ENCODE results near the gene PHETA1.

PHETA1 gene

DNA sequence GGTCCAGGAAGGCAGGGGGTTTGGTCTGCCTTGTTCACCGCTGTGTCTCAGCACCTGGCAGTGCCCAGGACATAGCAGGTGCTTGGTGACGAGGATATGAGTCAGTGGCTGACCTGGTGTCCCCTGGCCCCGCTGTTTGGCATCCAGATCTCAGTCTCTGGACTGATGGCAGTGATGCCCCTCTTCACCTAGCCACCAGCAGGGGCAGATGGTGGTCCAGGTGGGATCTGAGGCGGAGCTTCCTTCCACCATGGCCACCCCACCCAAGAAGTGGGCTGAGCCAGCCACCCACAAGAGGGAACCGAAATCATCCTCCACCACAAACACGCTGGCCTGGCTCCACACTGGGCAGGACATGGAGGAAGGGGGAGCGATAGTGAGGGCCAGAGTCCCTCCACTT lies 20.7 kb upstream of the PHETA1 start:
- no peak overlapping the region for H3K4me3 ChIP-seq (IDR thresholded peaks at IDR 0.05; ENCODE audit: insufficient read depth, low read depth, low read length)
- no peaks in the 10 kb centered on the region for H3K79me2 ChIP-seq (ENCODE audit: insufficient read depth, low read depth)
- TF ChIP-seq, protein P1, sequence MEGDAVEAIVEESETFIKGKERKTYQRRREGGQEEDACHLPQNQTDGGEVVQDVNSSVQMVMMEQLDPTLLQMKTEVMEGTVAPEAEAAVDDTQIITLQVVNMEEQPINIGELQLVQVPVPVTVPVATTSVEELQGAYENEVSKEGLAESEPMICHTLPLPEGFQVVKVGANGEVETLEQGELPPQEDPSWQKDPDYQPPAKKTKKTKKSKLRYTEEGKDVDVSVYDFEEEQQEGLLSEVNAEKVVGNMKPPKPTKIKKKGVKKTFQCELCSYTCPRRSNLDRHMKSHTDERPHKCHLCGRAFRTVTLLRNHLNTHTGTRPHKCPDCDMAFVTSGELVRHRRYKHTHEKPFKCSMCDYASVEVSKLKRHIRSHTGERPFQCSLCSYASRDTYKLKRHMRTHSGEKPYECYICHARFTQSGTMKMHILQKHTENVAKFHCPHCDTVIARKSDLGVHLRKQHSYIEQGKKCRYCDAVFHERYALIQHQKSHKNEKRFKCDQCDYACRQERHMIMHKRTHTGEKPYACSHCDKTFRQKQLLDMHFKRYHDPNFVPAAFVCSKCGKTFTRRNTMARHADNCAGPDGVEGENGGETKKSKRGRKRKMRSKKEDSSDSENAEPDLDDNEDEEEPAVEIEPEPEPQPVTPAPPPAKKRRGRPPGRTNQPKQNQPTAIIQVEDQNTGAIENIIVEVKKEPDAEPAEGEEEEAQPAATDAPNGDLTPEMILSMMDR (conservative IDR thresholded peaks at IDR 0.05; ENCODE audit: low read depth, low read length), result no peak
- no peaks in the 10 kb centered on the region for H4K20me1 ChIP-seq (ENCODE audit: insufficient read depth)
- H3K4me2 ChIP-seq, result no peak overlapping the region
- no peak overlapping the region for H3K27ac ChIP-seq
- no peaks in the 10 kb centered on the region for H3K4me1 ChIP-seq (ENCODE audit: low read depth, poor library complexity, severe bottlenecking)
- H3K9ac ChIP-seq, result no peak overlapping the region
- no peaks in the 10 kb centered on the region for H3K27me3 ChIP-seq (ENCODE audit: insufficient read depth, low read depth)
- H3K36me3 ChIP-seq (ENCODE audit: insufficient read depth), result no peaks in the 10 kb centered on the region
- H2AFZ ChIP-seq (ENCODE audit: low read depth), result no peak overlapping the region

DNA sequence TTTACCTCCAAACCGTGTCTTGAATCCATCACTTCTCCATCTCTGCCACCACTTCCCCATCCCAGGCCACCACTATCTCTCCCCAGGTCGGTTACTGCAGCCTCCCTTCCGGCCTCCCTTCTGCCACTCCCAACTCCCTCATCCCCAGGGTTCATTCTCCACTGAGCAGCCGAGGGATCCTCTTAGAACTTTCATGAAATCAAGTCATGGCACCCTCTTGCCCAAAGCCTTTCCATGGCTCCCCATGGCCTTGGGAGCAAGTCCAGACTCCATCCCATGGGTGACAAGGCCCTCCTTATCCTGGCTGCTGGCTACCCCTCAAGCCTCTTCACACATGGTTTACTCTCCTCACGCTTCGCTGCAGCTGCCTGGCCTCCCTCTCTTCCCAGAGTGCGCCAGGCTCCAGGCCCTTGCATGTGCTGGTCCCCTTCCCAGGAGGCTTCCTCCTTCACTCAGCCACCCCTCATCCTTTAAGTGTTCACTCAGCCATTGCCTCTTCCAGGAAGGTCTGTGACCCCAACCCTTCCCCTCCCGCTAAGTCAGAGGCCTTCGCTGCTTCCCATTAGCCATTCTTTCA lies 18.9 kb upstream of the PHETA1 start:
- Histone ChIP-seq H3K4me2 (no peak overlapping the region), H3K4me1 (ENCODE audit: low read depth, poor library complexity, severe bottlenecking) (no peaks in the 10 kb centered on the region), H3K79me2 (ENCODE audit: insufficient read depth, low read depth) (no peaks in the 10 kb centered on the region), H3K27me3 (ENCODE audit: insufficient read depth, low read depth) (no peaks in the 10 kb centered on the region), H4K20me1 (ENCODE audit: insufficient read depth) (no peaks in the 10 kb centered on the region), H3K36me3 (ENCODE audit: insufficient read depth) (no peaks in the 10 kb centered on the region), H3K27ac (no peak overlapping the region), H3K4me3 (IDR thresholded peaks at IDR 0.05; ENCODE audit: insufficient read depth, low read depth, low read length) (no peak overlapping the region), H2AFZ (ENCODE audit: low read depth) (no peak overlapping the region), H3K9ac (no peak overlapping the region)
- TF ChIP-seq, protein P1 (conservative IDR thresholded peaks at IDR 0.05; ENCODE audit: low read depth, low read length), result no peak

DNA sequence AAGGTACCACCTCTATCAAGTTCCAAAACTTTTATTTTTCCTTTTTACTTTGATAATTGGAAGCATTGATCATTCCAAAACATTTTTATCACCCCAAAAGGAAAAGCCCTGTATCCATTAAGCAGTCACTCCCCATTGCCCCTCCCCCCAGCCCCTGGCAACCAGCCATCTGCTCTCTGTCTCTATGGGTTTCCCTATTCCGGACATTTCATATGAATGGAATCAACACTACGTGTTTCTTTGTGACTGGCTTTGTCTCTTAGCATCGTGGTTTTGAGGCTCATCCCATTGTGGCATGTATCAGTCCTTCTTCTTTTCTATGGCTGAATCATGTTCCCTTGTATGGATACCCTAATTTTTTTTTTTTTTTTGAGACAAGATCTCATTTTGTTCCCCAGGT lies 18.0 kb upstream of the PHETA1 start:
- Histone ChIP-seq H4K20me1 (ENCODE audit: insufficient read depth) (no peaks in the 10 kb centered on the region), H3K79me2 (ENCODE audit: insufficient read depth, low read depth) (no peaks in the 10 kb centered on the region), H3K4me3 (IDR thresholded peaks at IDR 0.05; ENCODE audit: insufficient read depth, low read depth, low read length) (no peak overlapping the region), H3K36me3 (ENCODE audit: insufficient read depth) (no peaks in the 10 kb centered on the region), H3K27me3 (ENCODE audit: insufficient read depth, low read depth) (no peaks in the 10 kb centered on the region), H3K4me2 (no peak overlapping the region), H3K4me1 (ENCODE audit: low read depth, poor library complexity, severe bottlenecking) (no peaks in the 10 kb centered on the region), H3K9ac (no peak overlapping the region), H2AFZ (ENCODE audit: low read depth) (no peak overlapping the region), H3K27ac (no peak overlapping the region)
- TF ChIP-seq, protein P1 (conservative IDR thresholded peaks at IDR 0.05; ENCODE audit: low read depth, low read length), result no peak

DNA sequence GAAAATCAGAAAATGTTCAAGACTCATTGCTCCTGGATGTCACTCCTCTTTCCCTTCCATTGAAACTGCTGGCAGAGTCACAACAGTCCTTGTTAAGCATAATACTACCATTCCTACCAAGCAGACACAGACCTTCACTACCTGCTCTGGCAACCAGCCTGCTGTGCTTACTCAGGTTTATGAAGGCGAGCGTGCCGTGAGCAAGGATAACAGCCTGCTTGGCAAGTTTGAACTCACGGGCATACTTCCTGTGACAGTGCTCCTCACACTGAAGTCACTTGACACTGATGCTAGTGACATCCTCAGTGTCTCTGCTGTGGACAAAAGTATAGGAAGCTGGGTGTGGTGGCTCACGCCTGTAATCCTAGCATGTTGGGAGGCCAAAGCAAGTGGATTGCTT lies 15.7 kb upstream of the PHETA1 start:
- Histone ChIP-seq H3K27me3 (ENCODE audit: insufficient read depth, low read depth) (no peaks in the 10 kb centered on the region), H4K20me1 (ENCODE audit: insufficient read depth) (no peaks in the 10 kb centered on the region), H3K27ac (no peak overlapping the region), H3K9ac (no peak overlapping the region), H2AFZ (ENCODE audit: low read depth) (no peak overlapping the region), H3K36me3 (ENCODE audit: insufficient read depth) (no peaks in the 10 kb centered on the region), H3K4me3 (IDR thresholded peaks at IDR 0.05; ENCODE audit: insufficient read depth, low read depth, low read length) (no peak overlapping the region), H3K4me1 (ENCODE audit: low read depth, poor library complexity, severe bottlenecking) (no peaks in the 10 kb centered on the region), H3K79me2 (ENCODE audit: insufficient read depth, low read depth) (no peaks in the 10 kb centered on the region), H3K4me2 (no peak overlapping the region)
- TF ChIP-seq, protein P1 (conservative IDR thresholded peaks at IDR 0.05; ENCODE audit: low read depth, low read length), result no peak
